ENCODE data around the gene NEDD9.

DNA sequence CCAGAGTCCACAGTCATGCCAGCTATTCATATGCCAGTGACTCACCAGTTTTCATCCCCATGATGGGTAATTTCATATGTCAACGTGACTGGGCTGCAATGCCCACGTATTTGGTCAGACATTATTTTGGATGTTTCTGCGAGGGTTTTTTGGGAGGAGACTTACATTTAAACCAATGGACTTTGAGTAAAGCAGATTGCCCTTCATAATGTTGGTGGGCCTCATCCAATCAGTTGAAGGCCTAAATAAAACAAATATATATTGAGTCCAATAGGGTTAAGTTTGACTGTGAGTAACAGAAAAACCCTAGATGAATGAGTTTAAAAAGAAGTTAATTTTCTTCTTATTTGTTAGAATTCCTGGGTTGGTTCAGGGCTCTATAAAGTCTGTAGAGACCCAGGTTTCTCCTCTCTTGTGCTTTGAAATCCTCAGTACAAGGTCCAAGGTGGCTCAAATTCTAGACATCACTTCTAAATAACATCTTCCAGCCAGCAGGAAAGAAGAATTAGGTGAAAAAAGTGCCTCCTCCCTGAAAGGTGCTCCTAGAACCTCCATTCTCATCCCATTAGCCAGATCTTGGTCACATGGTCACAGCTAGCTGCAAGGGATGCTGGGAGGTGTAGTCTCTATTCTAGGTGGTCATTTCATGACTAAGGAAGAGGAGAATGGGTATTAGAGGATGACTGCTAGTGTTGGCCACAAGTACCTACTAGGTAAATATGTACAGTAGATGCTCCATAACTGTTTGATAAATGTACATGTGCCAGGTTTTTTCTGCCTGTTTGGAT lies 16.7 kb upstream of the NEDD9 start:
- TF ChIP-seq, protein P1, sequence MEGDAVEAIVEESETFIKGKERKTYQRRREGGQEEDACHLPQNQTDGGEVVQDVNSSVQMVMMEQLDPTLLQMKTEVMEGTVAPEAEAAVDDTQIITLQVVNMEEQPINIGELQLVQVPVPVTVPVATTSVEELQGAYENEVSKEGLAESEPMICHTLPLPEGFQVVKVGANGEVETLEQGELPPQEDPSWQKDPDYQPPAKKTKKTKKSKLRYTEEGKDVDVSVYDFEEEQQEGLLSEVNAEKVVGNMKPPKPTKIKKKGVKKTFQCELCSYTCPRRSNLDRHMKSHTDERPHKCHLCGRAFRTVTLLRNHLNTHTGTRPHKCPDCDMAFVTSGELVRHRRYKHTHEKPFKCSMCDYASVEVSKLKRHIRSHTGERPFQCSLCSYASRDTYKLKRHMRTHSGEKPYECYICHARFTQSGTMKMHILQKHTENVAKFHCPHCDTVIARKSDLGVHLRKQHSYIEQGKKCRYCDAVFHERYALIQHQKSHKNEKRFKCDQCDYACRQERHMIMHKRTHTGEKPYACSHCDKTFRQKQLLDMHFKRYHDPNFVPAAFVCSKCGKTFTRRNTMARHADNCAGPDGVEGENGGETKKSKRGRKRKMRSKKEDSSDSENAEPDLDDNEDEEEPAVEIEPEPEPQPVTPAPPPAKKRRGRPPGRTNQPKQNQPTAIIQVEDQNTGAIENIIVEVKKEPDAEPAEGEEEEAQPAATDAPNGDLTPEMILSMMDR (conservative IDR thresholded peaks at IDR 0.05): no peak
- TF ChIP-seq ZFX (IDR thresholded peaks at IDR 0.05): no peak
